ENCODE measurements around the gene BRWD1. TPM values are rescaled to one million over a fixed set of nuclear protein-coding genes. Genes with fewer than 3 reads are reported as not detected.

The BRWD1 gene
- total and polyA plus RNA-seq, 2 of the 13 experiments (the other 11 are each of a cell fraction or from before 2014, with no cell fraction given): 13.9 to 28.0 TPM

GRCh38 chr21:39314143-39315027 lies 953 bp upstream of the BRWD1 start (continued):
- TF ChIP-seq, protein P1, sequence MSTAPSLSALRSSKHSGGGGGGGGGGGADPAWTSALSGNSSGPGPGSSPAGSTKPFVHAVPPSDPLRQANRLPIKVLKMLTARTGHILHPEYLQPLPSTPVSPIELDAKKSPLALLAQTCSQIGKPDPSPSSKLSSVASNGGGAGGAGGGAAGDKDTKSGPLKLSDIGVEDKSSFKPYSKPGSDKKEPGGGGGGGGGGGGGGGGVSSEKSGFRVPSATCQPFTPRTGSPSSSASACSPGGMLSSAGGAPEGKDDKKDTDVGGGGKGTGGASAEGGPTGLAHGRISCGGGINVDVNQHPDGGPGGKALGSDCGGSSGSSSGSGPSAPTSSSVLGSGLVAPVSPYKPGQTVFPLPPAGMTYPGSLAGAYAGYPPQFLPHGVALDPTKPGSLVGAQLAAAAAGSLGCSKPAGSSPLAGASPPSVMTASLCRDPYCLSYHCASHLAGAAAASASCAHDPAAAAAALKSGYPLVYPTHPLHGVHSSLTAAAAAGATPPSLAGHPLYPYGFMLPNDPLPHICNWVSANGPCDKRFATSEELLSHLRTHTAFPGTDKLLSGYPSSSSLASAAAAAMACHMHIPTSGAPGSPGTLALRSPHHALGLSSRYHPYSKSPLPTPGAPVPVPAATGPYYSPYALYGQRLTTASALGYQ (CRISPR knock-in tag; IDR thresholded peaks at IDR 0.05): no peak
- no peak for TF ChIP-seq PAX8 (CRISPR knock-in tag; IDR thresholded peaks at IDR 0.05; ENCODE audit: borderline replicate concordance)
- TF ChIP-seq CENPT (CRISPR knock-in tag; IDR thresholded peaks at IDR 0.05; ENCODE audit: low read depth): no peak
- no peak for TF ChIP-seq KDM4B (CRISPR knock-in tag; IDR thresholded peaks at IDR 0.05)
- no peak for TF ChIP-seq SMARCE1 (IDR thresholded peaks at IDR 0.05; ENCODE audit: borderline replicate concordance)
- TF ChIP-seq TEAD3 (CRISPR knock-in tag; optimal IDR thresholded peaks at IDR 0.05; ENCODE audit: borderline replicate concordance): peak; percentile 71
- TF ChIP-seq TBX2 (CRISPR knock-in tag; IDR thresholded peaks at IDR 0.05; ENCODE audit: borderline replicate concordance): no peak; the same call in 1 of the 2 replicates
- TF ChIP-seq SUZ12 (IDR thresholded peaks at IDR 0.05; ENCODE audit: low read depth, low read length): no peak
- no peak for TF ChIP-seq HINFP (CRISPR knock-in tag; IDR thresholded peaks at IDR 0.05; ENCODE audit: low read depth)
- TF ChIP-seq KLF16 (CRISPR knock-in tag; IDR thresholded peaks at IDR 0.05): no peak
- TF ChIP-seq ZNF713 (CRISPR knock-in tag; IDR thresholded peaks at IDR 0.05): no peak
- TF ChIP-seq RBM22 (optimal IDR thresholded peaks at IDR 0.05; ENCODE audit: low read length): no peak
- no peak for TF ChIP-seq ZNF546 (CRISPR knock-in tag; conservative IDR thresholded peaks at IDR 0.05)
- no peak for TF ChIP-seq ZFP41 (CRISPR knock-in tag; IDR thresholded peaks at IDR 0.05; ENCODE audit: borderline replicate concordance)
- TF ChIP-seq, protein P2, sequence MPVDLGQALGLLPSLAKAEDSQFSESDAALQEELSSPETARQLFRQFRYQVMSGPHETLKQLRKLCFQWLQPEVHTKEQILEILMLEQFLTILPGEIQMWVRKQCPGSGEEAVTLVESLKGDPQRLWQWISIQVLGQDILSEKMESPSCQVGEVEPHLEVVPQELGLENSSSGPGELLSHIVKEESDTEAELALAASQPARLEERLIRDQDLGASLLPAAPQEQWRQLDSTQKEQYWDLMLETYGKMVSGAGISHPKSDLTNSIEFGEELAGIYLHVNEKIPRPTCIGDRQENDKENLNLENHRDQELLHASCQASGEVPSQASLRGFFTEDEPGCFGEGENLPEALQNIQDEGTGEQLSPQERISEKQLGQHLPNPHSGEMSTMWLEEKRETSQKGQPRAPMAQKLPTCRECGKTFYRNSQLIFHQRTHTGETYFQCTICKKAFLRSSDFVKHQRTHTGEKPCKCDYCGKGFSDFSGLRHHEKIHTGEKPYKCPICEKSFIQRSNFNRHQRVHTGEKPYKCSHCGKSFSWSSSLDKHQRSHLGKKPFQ (CRISPR knock-in tag; IDR thresholded peaks at IDR 0.05; ENCODE audit: insufficient replicate concordance): peak; percentile 24
- no peak for TF ChIP-seq E2F1 (CRISPR knock-in tag; IDR thresholded peaks at IDR 0.05)
- peak; percentile 64 for TF ChIP-seq ZNF687 (CRISPR knock-in tag; IDR thresholded peaks at IDR 0.05)
